ENCODE results near the gene NEURL1. TPM values are rescaled to one million over a fixed set of nuclear protein-coding genes. Genes with fewer than 3 reads are reported as not detected.

Gene NEURL1
- total and polyA plus RNA-seq, 2 donors (not counting 1 experiment from before 2014, with no cell fraction given): 0.30 to 0.57 TPM

GRCh38 chr10:103472005-103472404 is 21.5 kb upstream of the NEURL1 start:
- Mint-ChIP-seq H3K4me1 (peaks cover 67% of the 10 kb centered on the region), H3K4me3 (peak overlapping the region; percentile 79), H3K27ac (peak overlapping the region; percentile 96), H3K9me3 (ENCODE audit: insufficient read depth) (no peaks in the 10 kb centered on the region), H3K27me3 (no peaks in the 10 kb centered on the region)
- no peaks in the 10 kb centered on the region for H3K36me3 ChIP-seq (replicated peaks in 1 of 2; ENCODE audit: control extremely low read depth in 1 of 2, control insufficient read depth in 1 of 2, extremely low read depth in 1 of 2, insufficient read depth in 2 of 2, low read length in 1 of 2)
- peak overlapping the region; percentile 69 to 78 for H3K27ac ChIP-seq (ENCODE audit: low read length in 2 of 2)
- no peaks in the 10 kb centered on the region for H3K79me2 ChIP-seq (ENCODE audit: control insufficient read depth, insufficient read depth, low read length)
- H3K4me2 ChIP-seq (replicated peaks; ENCODE audit: low read depth, low read length, poor library complexity, severe bottlenecking): peak overlapping the region; percentile 75
- TF ChIP-seq CTCF (IDR thresholded peaks at IDR 0.05) (no peak), EZH2 (IDR thresholded peaks at IDR 0.05; ENCODE audit: borderline replicate concordance, insufficient read depth, low read depth, low read length, poor library complexity, severe bottlenecking) (no peak)
- peak overlapping the region in 3 of 5 experiments; percentile 5 to 35 (median 31) for H3K4me3 ChIP-seq (ENCODE audit: control extremely low read depth in 1 of 5, extremely low read depth in 1 of 5, insufficient read depth in 1 of 5, low read depth in 2 of 5, low read length in 4 of 5)
- H4K20me1 ChIP-seq (ENCODE audit: control insufficient read depth, insufficient read depth, low read length, poor library complexity, severe bottlenecking): no peaks in the 10 kb centered on the region
- H3K9ac ChIP-seq (ENCODE audit: low read length): peak overlapping the region; percentile 43
- intact Hi-C loops (cut with micrococcal nuclease): loop anchor here (1.0 kb wide), 1 partner anchor 10 kb away; no protein-coding TSS in a partner anchor
- 0% methylated on average over 1 of the region's 2 CpGs for WGBS (ENCODE audit: insufficient coverage)
- ATAC-seq (ENCODE audit: low read depth) (peak; percentile 15), DNase-seq (peak; percentile 60)
- POLR2A ChIA-PET: interaction anchor here (0.6 to 2.9 kb wide), 3 partner anchors 11 to 20 kb away, joined by 5 to 24 read pairs (median 6); partner anchors contain the start of gene CALHM2
- H3K27me3 ChIP-seq (replicated peaks in 1 of 4; ENCODE audit: control extremely low read depth in 1 of 4, control insufficient read depth in 3 of 4, insufficient read depth in 4 of 4, low read length in 3 of 4): no peaks in the 10 kb centered on the region
- H3K4me1 ChIP-seq (ENCODE audit: control insufficient read depth in 2 of 2, insufficient read depth in 2 of 2, low read length in 2 of 2): peaks cover 35 to 64% of the 10 kb centered on the region in 2 donors
- peaks cover 0 to 6% (median 0%) of the 10 kb centered on the region in 3 donors for H3K9me3 ChIP-seq (ENCODE audit: control extremely low read depth in 1 of 3, control insufficient read depth in 2 of 3, insufficient read depth in 1 of 3, low read length in 2 of 3)
- CTCF ChIA-PET: interaction anchor here (0.7 to 2.4 kb wide), 10 partner anchors 9 to 56 kb away, joined by 3 to 17 read pairs (median 4); partner anchors contain the start of gene CALHM2
- H2AFZ ChIP-seq (ENCODE audit: insufficient read depth, low read depth, low read length, poor library complexity, severe bottlenecking): peak overlapping the region; percentile 56

GRCh38 chr10:103473261-103473671 is 20.2 kb upstream of the NEURL1 start:
- Mint-ChIP-seq H3K27me3 (no peaks in the 10 kb centered on the region), H3K9me3 (ENCODE audit: insufficient read depth) (no peaks in the 10 kb centered on the region), H3K27ac (peak overlapping the region; percentile 65), H3K4me3 (no peak overlapping the region), H3K4me1 (peaks cover 54% of the 10 kb centered on the region)
- intact Hi-C loops (cut with micrococcal nuclease): no loop called here
- WGBS (ENCODE audit: insufficient coverage): 97% methylated on average over 30 of the region's 32 CpGs
- H4K20me1 ChIP-seq (ENCODE audit: control insufficient read depth, insufficient read depth, low read length, poor library complexity, severe bottlenecking): no peaks in the 10 kb centered on the region
- ChIA-PET POLR2A (interaction anchor here (2.9 kb wide), 1 partner anchor 21 kb away, joined by 24 read pairs; the partner anchor contains the start of gene CALHM2), CTCF (interaction anchor here (0.5 to 1.3 kb wide), 2 partner anchors 18 to 25 kb away, joined by 3 read pairs; no protein-coding TSS in a partner anchor)
- TF ChIP-seq CTCF (IDR thresholded peaks at IDR 0.05) (no peak), EZH2 (IDR thresholded peaks at IDR 0.05; ENCODE audit: borderline replicate concordance, insufficient read depth, low read depth, low read length, poor library complexity, severe bottlenecking) (no peak)
- H3K4me1 ChIP-seq (ENCODE audit: control insufficient read depth in 2 of 2, insufficient read depth in 2 of 2, low read length in 2 of 2): peaks cover 29 to 52% of the 10 kb centered on the region in 2 donors
- peaks cover 0 to 6% (median 0%) of the 10 kb centered on the region in 3 donors for H3K9me3 ChIP-seq (ENCODE audit: control extremely low read depth in 1 of 3, control insufficient read depth in 2 of 3, insufficient read depth in 1 of 3, low read length in 2 of 3)
- H3K36me3 ChIP-seq (replicated peaks in 1 of 2; ENCODE audit: control extremely low read depth in 1 of 2, control insufficient read depth in 1 of 2, extremely low read depth in 1 of 2, insufficient read depth in 2 of 2, low read length in 1 of 2): no peaks in the 10 kb centered on the region
- no peaks in the 10 kb centered on the region for H3K79me2 ChIP-seq (ENCODE audit: control insufficient read depth, insufficient read depth, low read length)
- H3K9ac ChIP-seq (ENCODE audit: low read length): no peak overlapping the region
- peak overlapping the region in 1 of 2 donors; percentile 42 for H3K27ac ChIP-seq (ENCODE audit: low read length in 2 of 2)
- no peak overlapping the region for H2AFZ ChIP-seq (ENCODE audit: insufficient read depth, low read depth, low read length, poor library complexity, severe bottlenecking)
- H3K4me2 ChIP-seq (replicated peaks; ENCODE audit: low read depth, low read length, poor library complexity, severe bottlenecking): peak overlapping the region; percentile 75
- no peak for ATAC-seq (ENCODE audit: low read depth)
- no peaks in the 10 kb centered on the region for H3K27me3 ChIP-seq (replicated peaks in 1 of 4; ENCODE audit: control extremely low read depth in 1 of 4, control insufficient read depth in 3 of 4, insufficient read depth in 4 of 4, low read length in 3 of 4)
- DNase-seq: no peak
- H3K4me3 ChIP-seq (ENCODE audit: control extremely low read depth in 1 of 5, extremely low read depth in 1 of 5, insufficient read depth in 1 of 5, low read depth in 2 of 5, low read length in 4 of 5): no peak overlapping the region
